GM23248 (cell line): Measurements from ENCODE around the gene ARF4.

Experiments
- EZH2 ChIP-seq: fragments of 200-600 bp; sonication (generic); IDR thresholded peaks from 2 replicates; pipeline ENCODE4 v1.6.1; 2018; ENCODE audit warnings: antibody characterized with exemption, mild to moderate bottlenecking; ENCODE audit not compliant: insufficient read depth, poor library complexity, severe bottlenecking
- EZH2phosphoT487 ChIP-seq: fragments of 200-600 bp; sonication (generic); IDR thresholded peaks from 2 replicates; pipeline ENCODE4 v1.6.1; 2018; ENCODE audit warnings: antibody characterized with exemption, moderate library complexity, mild to moderate bottlenecking, low read depth; ENCODE audit not compliant: insufficient read depth

DNA sequence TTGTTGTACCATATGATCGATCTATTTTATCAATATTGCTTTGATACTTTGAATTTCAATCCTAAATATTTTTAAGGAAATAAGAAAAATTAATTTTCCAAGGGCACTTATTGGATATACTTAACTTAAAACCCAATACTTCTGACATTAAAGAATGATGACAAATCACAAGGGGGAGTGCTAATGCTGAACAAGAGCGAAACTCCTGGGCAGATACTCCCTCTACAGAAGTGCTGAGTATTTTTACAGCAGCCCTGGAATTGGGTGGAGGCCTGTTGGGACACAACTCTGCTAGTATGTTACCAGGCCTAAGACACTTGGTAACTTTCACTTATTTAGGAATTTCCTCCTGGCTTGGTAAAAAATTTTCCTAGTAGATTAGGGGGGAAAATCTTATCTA is 49.6 kb upstream of the ARF4 start:
- TF ChIP-seq EZH2 (no peak), EZH2phosphoT487 (no peak)
